ELF-1 (cell line): Measurements from ENCODE around the gene TOLLIP.

Source experiments
- DNase-seq: peaks from one replicate; pipeline ENCODE4 v3.0.0-alpha.2; 2016; ENCODE audit warnings: low read depth, low spot score

TOLLIP gene

DNA sequence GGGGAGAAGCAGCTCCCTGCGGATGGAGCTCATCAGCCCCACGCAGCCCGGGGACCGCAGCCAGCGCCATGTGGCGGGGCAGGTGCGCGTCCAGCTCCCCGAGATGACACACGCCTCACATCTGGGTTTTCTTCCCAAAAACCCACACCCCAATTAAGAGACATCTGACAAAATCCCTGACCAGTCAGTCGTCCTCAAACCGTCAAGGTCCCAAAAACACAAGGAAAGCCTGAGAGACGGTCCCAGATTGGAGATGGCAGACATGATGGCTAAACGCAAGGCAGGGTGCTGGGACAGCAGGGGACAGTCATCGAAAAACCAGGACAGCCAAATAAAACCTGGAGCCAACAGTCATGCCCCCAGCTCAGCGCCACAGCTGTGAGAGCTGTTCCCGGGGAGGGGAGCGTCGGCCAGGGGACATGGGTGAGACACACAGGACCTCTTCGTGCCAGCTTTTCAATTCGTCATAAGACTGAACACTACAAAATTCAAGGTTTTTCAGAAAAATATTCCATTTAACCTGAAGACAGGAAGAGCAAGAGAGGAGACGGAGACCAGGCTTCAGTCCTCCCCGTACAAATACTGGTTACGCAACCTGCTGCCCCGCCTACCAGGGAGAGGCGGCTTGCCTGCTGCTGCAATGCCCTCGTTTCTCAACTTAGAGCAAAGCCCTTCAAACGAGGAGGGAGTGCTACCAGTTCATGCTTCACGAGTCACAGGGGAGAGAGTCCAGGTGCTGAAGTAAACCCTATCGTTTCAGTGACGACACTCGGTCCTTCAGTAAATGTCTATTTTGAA is 10.5 kb downstream of the TOLLIP start:
- DNase-seq, result peak; percentile 63

DNA sequence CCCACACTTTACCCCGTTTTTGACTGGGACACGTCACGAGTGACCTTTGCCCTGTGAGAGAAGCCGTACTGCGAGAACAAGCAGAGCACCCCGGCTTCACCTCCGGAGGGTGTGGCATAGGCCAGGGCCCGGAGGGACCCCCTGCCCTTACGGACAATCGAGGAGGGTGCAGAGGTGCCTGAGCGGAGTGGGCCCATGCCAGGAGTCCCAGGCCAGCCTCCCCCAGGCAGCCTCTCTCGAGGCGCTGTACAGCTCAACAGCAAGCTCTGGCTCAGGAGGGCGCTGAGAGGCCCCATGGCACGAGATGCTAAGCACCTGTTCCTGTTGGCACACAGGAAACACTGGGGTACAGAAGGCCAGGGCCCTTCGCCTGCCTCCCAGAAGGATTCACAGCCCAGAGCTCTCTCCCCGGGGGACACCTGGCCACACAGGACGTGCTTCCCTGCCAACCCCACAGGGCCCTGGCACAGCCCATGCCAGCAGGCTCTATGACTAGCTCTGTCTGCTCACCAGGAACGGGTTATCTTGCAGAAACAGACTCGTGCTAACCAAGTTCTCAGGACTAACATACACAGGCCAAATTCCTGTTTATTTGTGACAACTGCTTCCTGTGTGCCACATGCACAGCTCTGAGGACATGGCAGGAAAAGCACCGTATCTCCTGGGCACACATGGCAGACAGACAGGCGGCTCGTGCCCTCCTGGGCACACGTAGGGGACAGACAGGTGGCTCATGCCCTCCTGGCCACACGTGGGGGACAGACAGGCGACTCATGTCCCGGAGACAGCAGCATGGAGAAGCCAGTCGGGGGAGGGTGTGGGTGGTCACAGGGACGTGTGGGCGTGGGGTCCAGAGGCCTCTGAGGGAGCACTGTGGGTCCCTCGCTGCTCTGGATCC is 11.6 kb downstream of the TOLLIP start:
- no peak for DNase-seq

DNA sequence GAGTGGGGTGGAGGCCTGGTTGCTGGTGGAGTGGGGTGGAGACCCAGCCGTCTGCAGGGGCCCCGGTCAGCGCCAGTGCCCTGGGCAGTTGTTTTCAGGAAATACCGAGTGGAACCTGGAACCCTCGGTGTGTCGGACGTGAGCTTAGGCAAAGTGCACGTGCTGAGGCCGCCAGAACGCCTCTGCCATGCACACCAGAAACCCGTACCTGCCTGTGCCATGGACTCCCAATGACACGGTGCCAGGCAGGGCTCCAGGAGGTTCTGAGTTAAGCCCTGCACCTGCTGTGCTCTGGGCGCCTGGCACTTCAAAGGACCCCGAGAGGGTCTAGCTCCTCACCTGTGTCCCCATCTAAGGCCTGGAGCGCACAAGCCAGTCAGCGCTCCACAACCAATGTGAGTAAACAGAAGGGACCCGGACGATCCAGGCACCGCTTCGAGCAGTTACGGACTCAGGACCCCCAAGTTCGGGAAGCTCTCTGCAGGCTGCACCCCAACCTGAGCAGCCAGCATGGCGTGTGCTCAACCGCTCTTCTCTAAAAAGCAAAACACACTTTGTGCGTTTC is 12.3 kb downstream of the TOLLIP start:
- no peak for DNase-seq

DNA sequence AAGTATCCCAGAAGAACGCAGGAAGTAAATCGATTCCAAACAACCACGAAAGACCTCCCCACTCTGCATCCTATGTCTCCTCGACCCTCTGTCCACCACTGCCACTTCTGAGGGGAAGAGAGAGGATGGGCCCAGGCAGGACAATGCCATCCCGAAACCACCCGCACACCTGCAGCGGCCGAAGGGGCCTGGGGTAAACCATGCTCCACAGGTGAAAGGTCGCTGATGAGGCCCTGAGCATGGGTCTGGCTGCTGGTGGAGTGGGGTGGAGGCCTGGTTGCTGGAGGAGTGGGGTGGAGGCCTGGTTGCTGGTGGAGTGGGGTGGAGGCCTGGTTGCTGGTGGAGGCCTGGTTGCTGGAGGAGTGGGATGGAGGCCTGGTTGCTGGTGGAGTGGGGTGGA is 13.1 kb downstream of the TOLLIP start:
- DNase-seq, result no peak

DNA sequence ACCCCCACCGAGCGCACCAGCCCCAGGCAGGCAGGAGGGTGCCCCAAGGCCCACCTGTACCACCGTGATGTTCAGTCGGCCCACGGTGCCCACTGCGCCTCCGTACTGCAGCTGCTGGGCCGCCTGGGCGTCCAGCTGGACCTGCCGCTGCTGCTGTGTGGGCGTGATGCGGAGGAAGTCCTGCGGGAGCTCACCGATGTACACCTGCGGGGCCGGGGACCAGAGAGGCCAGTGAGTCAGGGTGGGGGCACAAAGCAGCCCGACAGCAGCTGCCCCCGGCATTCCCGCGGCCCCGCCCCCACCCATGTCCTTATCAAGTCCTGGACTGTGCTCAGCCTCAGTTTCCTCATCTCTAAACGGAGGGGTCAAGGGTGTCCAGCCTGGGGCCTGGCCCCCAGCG is 13.8 kb downstream of the TOLLIP start:
- no peak for DNase-seq

DNA sequence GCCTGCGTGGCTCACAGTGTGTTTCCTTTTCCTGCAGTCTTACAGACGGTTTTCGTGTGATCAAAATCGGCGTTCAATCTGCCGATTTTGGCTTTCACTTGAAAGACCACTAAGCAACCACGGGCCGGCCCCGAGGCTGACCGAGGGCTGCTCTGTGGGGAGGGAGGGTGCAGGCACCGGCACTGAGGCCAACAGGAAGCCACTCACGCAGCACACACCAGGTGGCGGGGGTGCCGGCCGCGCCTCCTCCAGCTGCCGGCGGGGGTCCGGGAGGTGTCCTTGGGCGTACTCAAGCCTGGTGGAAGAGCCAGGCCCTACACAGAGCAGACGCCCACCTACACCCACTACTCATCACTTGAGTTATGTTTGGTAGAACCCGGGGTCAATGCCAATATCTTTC is 14.3 kb downstream of the TOLLIP start:
- no peak for DNase-seq

DNA sequence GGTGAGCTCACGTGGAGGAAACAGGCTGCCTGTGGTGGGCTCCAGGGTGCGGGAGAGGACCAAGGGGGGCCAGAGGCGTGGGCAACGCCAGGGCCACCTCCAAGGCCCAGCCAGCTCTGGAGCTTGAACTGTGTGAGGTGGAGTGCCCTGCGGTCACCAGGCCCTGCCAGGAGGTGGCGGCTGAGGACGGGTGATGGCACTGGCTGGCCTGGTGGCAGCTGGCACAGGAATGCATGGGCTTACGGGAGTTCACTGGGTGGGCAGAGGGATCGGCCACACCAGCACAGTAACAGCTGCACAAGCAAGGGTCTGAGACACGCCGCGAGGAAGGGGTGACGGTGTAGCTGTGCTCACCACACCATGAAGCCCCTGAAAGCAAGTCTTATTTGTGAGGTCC is 15.8 kb downstream of the TOLLIP start:
- DNase-seq, result no peak

DNA sequence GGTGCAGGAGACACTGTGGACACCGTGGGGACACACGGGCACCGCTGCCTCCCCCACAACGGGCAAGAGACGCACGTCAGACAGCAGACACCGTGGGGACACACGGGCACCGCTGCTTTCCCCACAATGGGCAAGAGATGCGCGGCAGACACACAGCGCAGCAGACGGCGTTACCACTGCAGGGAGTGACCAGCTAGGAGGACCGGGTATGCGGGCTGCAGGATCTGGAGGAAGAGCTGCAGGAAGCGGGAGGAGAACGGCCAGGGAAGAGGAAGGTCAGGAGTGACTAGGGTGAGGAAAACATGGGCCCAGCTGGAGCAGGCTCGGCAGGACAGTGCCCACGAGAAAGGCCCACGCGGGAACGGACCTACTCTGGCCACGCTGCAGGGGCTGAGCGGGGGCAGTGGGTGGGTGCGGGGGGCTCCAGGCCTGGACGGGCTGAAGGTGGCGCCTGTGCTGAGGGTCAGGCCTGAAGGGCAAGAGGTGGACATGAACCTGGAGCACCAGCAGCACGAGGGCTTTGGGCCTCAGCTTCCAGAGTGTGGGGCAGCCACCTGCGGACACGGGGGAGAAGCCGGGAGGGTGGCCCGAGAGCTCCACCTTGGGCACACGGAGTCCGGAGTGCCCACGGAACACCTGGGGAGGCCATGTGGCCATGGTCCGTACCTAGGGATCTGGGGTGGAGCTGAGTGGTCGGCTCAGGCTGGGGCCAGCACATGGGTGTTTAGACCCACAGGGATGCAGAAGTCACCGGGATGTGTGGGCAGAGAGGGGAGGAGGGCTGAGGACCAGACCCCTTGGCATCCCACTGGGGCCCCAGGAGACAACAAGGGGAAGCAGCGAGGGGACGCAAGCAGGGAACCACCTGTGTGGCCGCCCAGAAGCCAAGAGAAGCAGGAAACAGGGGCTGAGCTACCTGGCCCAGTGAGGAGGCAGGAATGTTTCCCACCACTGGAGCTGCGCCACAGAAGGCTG is 16.5 kb downstream of the TOLLIP start:
- no peak for DNase-seq

DNA sequence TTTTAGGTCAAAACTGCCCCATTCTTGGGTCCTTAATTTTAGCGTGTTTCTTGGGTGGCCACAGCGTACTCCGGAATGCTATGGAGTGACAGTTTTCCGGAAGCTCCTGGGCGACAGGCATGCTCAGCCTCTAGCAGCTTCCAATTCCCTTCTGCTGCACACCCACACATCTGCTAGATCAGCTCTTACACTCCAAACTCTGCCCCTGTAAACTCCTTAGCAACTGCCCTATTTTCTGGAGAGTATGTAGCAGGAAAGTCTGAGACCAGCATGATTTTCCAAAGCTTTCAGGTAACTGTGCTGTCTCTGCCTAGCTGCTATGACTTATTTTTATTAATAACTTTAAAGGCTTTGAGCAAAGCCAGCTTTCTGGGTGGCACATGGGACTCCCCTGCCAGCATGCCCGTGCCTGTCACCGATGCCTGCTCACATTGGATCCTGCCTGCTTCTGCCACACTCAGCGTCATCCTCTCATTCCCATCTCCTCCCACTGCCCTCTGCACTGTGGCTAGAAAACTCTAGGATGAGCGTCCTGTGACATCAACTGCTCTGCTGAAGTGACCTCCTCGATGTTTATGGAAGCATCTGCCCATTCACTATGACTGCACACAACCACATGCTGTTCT is 17.3 kb downstream of the TOLLIP start:
- DNase-seq, result no peak

DNA sequence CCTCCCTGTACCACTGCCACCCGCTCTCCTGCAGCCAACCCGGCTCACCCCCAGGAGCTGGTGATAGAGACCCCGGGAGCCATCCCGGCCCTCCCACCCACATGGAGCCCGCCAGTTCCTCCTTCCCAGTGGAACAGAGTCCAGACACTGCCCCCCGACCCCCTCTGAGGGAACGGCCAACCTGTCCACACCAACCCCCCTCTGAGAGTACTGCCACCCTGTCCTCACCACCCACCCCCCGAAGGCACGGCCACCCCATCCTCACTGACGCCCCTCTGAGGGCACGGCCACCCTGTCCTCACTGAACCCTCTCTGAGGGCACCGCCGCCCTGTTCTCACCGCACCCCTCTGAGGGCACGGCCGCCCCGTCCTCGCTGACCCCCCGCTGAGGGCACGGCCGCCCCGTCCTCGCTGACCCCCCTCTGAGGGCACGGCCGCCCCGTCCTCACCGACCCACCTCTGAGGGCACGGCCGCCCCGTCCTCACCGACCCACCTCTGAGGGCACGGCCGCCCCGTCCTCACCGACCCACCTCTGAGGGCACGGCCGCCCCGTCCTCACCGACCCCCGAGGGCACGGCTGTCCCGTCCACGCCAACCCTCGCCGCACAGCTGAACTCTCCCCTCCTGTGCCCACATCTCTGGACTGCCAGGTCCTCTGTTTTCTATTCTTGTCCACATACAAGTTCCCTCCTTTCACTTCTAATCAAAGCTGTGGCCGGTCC is 18.0 kb downstream of the TOLLIP start:
- DNase-seq, result no peak

DNA sequence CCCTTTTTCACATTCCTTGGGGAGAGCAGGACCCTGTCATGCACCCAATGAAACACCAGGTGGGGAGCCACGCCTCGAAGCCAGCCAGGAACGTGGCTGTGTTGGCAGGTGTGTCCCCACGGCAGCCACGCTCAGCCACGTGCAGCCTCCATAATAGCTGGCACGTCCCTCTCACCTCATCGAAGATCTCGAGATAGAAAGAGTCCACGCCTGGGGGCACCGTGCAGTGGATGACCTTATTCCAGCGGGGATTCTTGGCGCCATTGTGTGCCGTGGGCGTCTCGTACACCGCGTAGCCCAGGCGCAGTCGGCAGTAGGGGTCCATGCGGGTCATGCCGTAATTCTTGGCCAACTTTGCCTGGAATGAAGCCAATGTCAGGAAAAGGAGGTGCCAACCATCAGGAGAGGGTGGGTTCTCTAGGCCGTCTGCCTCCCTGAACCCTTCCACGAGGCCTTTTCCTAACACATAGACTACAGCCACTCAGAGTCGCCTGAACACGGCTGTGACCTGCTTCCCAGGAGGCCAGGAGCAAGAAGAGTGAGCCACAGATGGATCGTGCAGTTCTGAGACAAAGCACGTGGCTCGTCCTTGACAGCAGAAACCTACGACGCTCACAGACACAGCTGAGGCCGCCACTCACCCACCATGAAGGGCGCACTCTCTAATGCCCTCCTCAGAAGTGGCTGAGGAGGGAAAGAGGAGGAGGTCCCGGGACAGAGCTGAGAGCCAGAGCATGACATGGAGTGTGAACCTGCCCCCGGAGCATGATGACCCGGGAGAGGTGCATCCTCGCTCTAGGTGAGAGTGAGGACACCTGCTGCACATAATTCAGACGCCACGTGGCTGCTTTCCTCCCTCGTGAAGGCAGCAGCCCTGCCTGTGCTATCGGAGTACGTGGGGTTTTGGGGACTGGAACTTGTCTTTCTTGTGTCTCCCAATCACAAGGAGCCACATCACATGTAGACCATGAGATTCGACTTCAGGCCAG is 19.1 kb downstream of the TOLLIP start:
- no peak for DNase-seq

DNA sequence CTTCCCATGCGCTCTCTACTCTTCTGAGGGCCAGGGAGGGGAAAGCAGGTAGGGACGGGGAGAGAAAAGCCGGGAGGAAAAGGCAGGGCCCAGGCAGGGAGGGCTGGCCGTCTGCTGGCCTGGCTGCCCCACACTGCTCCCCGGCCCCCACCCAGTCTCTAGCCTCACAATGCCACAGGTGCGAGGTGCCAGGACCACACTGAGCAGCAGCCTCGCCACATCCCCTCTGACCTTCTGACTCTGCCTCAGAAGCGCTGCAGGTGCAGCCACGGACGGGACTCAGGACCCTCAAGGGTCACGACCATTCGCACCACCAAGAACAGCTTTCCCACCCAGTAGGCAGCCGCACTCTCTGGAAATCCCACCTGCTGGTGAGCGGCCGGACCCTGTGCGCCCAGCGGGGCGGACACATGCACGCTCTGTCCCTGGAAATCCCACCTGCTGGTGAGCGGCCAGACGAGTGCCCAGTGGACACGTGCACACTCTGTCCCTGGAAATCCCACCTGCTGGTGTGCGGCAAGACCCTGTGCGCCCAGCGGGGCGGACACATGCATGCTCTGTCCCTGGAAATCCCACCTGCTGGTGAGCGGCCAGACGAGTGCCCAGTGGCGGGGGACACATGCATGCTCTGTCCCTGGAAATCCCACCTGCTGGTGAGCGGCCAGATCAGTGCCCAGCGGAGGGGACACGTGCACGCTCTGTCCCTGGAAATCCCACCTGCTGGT is 20.1 kb downstream of the TOLLIP start:
- no peak for DNase-seq

DNA sequence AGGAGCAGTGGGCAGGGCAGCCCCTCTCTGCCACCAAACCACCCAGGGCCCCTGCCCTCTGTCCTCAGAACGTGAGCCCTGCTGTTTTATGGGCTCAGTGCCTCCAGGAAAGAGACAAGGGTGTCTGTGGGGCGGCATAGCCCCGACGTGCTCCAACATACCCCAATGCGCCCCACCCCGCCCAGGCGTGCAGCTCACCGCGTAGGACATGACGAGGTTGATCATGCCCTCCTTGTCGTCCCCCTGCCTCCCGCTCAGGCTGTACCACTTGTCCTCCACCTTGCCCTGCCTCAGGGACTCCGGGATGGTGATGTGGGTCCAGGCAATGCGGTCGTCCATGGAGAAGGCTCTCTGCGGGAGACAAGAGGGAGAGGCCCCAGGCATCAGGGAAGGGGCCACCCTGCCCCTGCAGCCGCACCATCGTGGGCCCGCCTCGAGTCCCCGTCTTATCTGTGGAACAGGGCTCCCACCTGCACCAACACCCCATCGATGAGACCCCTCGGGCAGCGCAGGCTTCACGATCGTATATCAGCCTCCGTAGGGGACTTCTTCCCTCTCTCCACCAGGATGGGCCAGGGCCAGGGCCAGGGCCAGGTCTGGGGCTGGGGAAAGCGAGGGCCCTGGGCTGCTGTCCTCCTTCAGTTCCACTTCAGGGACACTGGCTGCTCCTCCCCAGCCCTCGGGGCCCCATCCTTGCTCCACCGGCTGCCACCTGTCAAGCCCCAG is 20.8 kb downstream of the TOLLIP start:
- DNase-seq, result no peak

DNA sequence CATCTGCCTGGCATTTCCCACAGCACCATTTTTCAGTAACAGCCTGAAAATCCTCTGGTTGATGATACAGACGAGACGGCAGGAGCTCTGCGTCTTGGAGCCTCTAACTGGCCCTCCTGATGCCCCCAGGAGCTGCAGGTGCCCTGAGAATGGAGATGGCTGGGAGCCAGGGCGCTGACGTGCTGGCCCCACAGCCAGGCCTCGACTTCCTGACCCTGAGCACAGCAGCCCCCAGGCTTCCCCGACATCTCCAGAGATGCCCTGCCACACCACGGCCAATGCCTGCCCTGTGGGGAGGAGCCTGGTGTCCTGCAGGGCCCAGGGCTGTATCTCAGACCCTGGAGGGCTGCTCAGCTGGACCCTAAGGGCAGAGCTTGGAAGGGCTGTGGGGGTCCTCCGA is 21.5 kb downstream of the TOLLIP start:
- no peak for DNase-seq

DNA sequence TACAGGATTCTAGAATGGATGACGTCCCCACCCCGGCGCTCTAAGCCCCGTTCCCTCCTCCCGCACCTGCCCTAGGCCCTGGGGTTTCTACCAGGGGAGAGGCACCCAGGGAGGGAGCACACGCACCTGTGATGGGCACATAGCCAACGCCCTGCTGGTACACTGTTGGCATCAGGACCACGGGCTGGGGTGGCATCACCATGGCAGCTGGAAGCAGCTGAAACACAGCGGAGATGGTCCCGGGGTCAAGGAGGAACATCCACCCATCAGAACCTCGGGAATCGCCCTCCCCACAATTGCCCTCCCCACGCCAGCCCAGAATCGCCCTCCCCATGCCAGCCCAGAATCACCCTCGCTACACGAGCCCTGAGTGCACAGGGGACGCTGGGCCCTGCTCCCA is 23.6 kb downstream of the TOLLIP start:
- no peak for DNase-seq

DNA sequence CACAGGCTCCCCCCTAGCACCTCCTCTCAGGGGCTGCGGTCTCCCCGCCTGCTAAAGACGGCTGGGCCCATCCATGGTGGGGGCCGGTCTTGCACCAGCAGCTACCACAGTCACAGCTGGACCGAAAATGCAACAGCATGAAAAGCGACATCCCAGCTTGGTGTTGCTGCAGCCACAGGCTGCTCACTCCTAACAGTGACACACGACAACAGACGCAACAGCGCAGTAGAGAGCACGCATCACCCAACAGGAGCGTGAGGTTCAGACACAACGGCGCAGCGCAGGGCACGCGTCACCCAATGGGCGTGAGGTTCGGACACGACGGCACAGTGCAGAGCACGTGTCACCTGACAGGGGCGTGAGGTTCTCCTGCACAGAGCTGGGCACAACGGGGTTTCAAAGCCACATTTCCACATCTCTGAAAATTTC is 24.1 kb downstream of the TOLLIP start:
- no peak for DNase-seq

DNA sequence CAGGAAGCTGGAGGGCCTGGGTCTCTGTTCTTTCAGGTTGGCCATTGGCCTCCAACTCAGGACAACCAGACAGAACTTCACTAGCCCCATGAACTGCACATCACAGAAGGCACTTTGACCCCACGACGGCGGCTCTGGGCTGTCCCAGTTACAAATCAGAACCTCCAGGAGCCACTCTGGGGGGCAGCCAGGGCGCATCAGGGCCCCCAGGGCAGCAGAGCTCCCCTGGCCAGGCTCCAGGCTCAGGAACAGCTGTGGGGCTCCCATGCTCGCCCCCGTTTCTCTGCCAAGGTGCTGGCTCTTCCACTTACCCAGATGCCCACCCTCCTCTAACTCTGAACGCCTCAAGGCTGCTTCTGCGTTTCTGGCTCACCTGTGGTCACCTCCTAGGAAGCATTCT is 25.5 kb downstream of the TOLLIP start:
- DNase-seq, result no peak

DNA sequence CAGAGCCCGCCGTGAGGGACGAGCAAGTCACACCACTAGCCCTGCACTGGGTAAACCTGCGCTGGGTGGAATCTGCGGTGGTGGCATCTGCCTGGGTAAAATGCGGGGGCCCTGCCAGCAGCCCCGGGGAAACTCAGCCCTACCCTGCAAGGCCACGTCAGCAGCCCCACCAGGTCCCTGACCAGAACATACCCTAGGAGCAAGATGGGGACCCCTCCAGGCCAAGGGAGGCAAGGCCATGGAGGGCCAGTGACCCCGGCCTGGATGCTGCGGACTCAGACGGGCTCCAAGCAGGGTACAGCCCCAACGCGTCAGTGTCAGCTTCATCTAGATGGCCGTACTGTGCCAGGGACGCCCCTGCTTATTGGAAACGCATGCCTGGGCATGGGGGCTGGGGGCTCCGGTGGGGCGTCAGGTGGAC is 26.3 kb downstream of the TOLLIP start:
- DNase-seq, result no peak
